Measurements from ENCODE around the gene GAB2. TPM values are rescaled to one million over a fixed set of nuclear protein-coding genes. Genes with fewer than 3 reads are reported as not detected.
"Not testable (repeated sequence)": the region's sequence is repeated elsewhere in the genome, so short reads cannot be mapped to it uniquely, and the experiment has no call there.

The GAB2 gene
- total and polyA plus RNA-seq, 8 donors: 2.2 to 19.3 (median 8.6) TPM

GRCh38 chr11:78295991-78296930 is 121.4 kb downstream of the GAB2 start:
- Histone ChIP-seq H3K27ac (peak overlapping the region in 1 of 5 donors; percentile 8), H3K36me3 (no peaks in the 10 kb centered on the region), H3K4me3 (no peak overlapping the region), H3K27me3 (no peaks in the 10 kb centered on the region), H3K4me1 (peaks cover 0 to 38% (median 17%) of the 10 kb centered on the region in 4 donors), H3K9me3 (no peaks in the 10 kb centered on the region)
- 72 to 83% (median 77%) methylated on average over 8 of the region's 8 CpGs for WGBS, 5 donors
- intact Hi-C loops (cut with DNase I; ENCODE audit: low total_unique reads): no loop called here
- no peak for DNase-seq
- no peak for TF ChIP-seq EP300 (IDR thresholded peaks at IDR 0.05)
- TF ChIP-seq POLR2A (IDR thresholded peaks at IDR 0.05): no peak

GRCh38 chr11:78295347-78295746 is 122.3 kb downstream of the GAB2 start:
- no peak overlapping the region for H3K4me3 ChIP-seq
- peak overlapping the region in 1 of 5 donors; percentile 8 for H3K27ac ChIP-seq
- no peak for DNase-seq
- H3K27me3 ChIP-seq: no peaks in the 10 kb centered on the region
- no peaks in the 10 kb centered on the region for H3K9me3 ChIP-seq
- 89 to 94% (median 92%) methylated on average over 3 of the region's 3 CpGs for WGBS, 5 donors
- H3K4me1 ChIP-seq: peaks cover 0 to 38% (median 17%) of the 10 kb centered on the region in 4 donors
- no peak for TF ChIP-seq EP300 (IDR thresholded peaks at IDR 0.05)
- no peak for TF ChIP-seq CTCF (IDR thresholded peaks at IDR 0.05)
- no peak for TF ChIP-seq POLR2A (IDR thresholded peaks at IDR 0.05)
- peak in 1 of 3 donors; percentile 40 for TF ChIP-seq POLR2AphosphoS5 (IDR thresholded peaks at IDR 0.05)
- no peaks in the 10 kb centered on the region for H3K36me3 ChIP-seq
- intact Hi-C loops (cut with DNase I; ENCODE audit: low total_unique reads): no loop called here

- H3K36me3 ChIP-seq; H3K4me3 ChIP-seq; DNase-seq; H3K9me3 ChIP-seq; H3K27ac ChIP-seq; intact Hi-C loops (cut with DNase I; ENCODE audit: low total_unique reads); H3K27me3 ChIP-seq: not testable (repeated sequence)
- 86 to 98% (median 89%) methylated on average over 4 to 5 of the region's 5 CpGs for WGBS, 5 donors
- peaks cover 3 to 45% (median 12%) of the 10 kb centered on the region in 4 donors for H3K4me1 ChIP-seq
Measured at GRCh38 chr11:78294100-78294499, 123.5 kb downstream of the GAB2 start.

- Histone ChIP-seq H3K27ac (peak overlapping the region in 2 of 5 donors; percentile 59 to 64), H3K27me3 (no peaks in the 10 kb centered on the region), H3K4me3 (no peak overlapping the region), H3K4me1 (peaks cover 3 to 43% (median 11%) of the 10 kb centered on the region in 4 donors), H3K36me3 (no peaks in the 10 kb centered on the region), H3K9me3 (peaks cover 0 to 3% (median 0%) of the 10 kb centered on the region in 4 donors)
- DNase-seq: no peak
- WGBS, 5 donors: 92 to 97% (median 94%) methylated on average over 6 of the region's 6 CpGs
- TF ChIP-seq CTCF (IDR thresholded peaks at IDR 0.05): no peak
- TF ChIP-seq POLR2A (IDR thresholded peaks at IDR 0.05): no peak
- TF ChIP-seq POLR2AphosphoS5 (IDR thresholded peaks at IDR 0.05): no peak
- no peak for TF ChIP-seq EP300 (IDR thresholded peaks at IDR 0.05)
- intact Hi-C loops (cut with DNase I; ENCODE audit: low total_unique reads): no loop called here
Measured at GRCh38 chr11:78293536-78293935, 124.1 kb downstream of the GAB2 start.

GRCh38 chr11:78292109-78292803 is 125.4 kb downstream of the GAB2 start:
- H3K27ac ChIP-seq: peak overlapping the region in 3 of 5 donors; percentile 22 to 65 (median 59)
- no peak overlapping the region for H3K4me3 ChIP-seq
- peaks cover 0 to 3% (median 0%) of the 10 kb centered on the region in 4 donors for H3K9me3 ChIP-seq
- 57 to 73% (median 62%) methylated on average over 9 of the region's 9 CpGs for WGBS, 5 donors
- no peak for TF ChIP-seq EP300 (IDR thresholded peaks at IDR 0.05)
- TF ChIP-seq CTCF (IDR thresholded peaks at IDR 0.05): no peak
- no peak for TF ChIP-seq POLR2A (IDR thresholded peaks at IDR 0.05)
- no peak for TF ChIP-seq POLR2AphosphoS5 (IDR thresholded peaks at IDR 0.05)
- H3K27me3 ChIP-seq: no peaks in the 10 kb centered on the region
- DNase-seq: no peak
- no peaks in the 10 kb centered on the region for H3K36me3 ChIP-seq
- intact Hi-C loops (cut with DNase I; ENCODE audit: low total_unique reads): no loop called here
- peaks cover 3 to 39% (median 11%) of the 10 kb centered on the region in 4 donors for H3K4me1 ChIP-seq

Measured in stomach (tissue), 9 donors.